HEK293T (cell line): ENCODE results near the gene FNDC3B.

Source experiments
- CTCF ChIA-PET: fragments of 350-600 bp; formaldehyde crosslinking; extraction: SDS; loops from one replicate; lab custom pipeline; 2021; ENCODE audit warnings: antibody characterized with exemption, inconsistent platforms; lab: Yijun Ruan, JAX
- POLR2A ChIA-PET: fragments of 350-600 bp; formaldehyde crosslinking; extraction: SDS; loops from one replicate; lab custom pipeline; 2020; ENCODE audit warnings: antibody characterized with exemption, inconsistent platforms; lab: Yijun Ruan, JAX
- DNase-seq: peaks from one replicate; pipeline ENCODE4 v3.0.0; 2012; ENCODE audit warnings: mixed read lengths; ENCODE audit errors: extremely low spot score
- ARNT ChIP-seq: fragments of 450-650 bp; IDR thresholded peaks from 2 replicates; pipeline ENCODE4 v1.6.1; 2017; ENCODE audit warnings: mild to moderate bottlenecking
- BHLHE40 ChIP-seq: fragments of 450-650 bp; IDR thresholded peaks from 2 replicates; pipeline ENCODE4 v1.6.1; 2016; ENCODE audit warnings: mild to moderate bottlenecking, moderate library complexity, borderline replicate concordance
- CTBP1 ChIP-seq: fragments of 450-650 bp; IDR thresholded peaks from 2 replicates; pipeline ENCODE4 v1.6.1; 2016; ENCODE audit warnings: borderline replicate concordance
- ELF4 ChIP-seq: fragments of 450-650 bp; IDR thresholded peaks from 2 replicates; pipeline ENCODE4 v1.6.1; 2017; ENCODE audit warnings: antibody characterized with exemption
- FOXA1 ChIP-seq: fragments of 450-650 bp; IDR thresholded peaks from 2 replicates; pipeline ENCODE4 v1.6.1; 2016; ENCODE audit warnings: mild to moderate bottlenecking
- FOXK2 ChIP-seq: fragments of 450-650 bp; IDR thresholded peaks from 2 replicates; pipeline ENCODE4 v1.6.1; 2016; ENCODE audit warnings: mild to moderate bottlenecking
- FOXM1 ChIP-seq: fragments of 450-650 bp; IDR thresholded peaks from 2 replicates; pipeline ENCODE4 v1.6.1; 2017; ENCODE audit warnings: mild to moderate bottlenecking, borderline replicate concordance
- HDGF ChIP-seq: fragments of 450-650 bp; IDR thresholded peaks from 2 replicates; pipeline ENCODE4 v1.6.1; 2017; ENCODE audit warnings: antibody characterized with exemption, borderline replicate concordance
- L3MBTL2 ChIP-seq: fragments of 450-650 bp; conservative IDR thresholded peaks from 2 replicates; pipeline ENCODE4 v1.6.1; 2016; ENCODE audit warnings: mild to moderate bottlenecking
- LEF1 ChIP-seq: fragments of 450-650 bp; IDR thresholded peaks from 2 replicates; pipeline ENCODE4 v1.6.1; 2017; ENCODE audit warnings: mild to moderate bottlenecking, borderline replicate concordance
- NFRKB ChIP-seq: fragments of 450-650 bp; IDR thresholded peaks from 2 replicates; pipeline ENCODE4 v1.6.1; 2016; ENCODE audit warnings: mild to moderate bottlenecking, moderate library complexity
- SP1 ChIP-seq: fragments of 450-650 bp; IDR thresholded peaks from 2 replicates; pipeline ENCODE4 v1.6.1; 2017
- SUZ12 ChIP-seq: fragments of 450-650 bp; IDR thresholded peaks from 2 replicates; pipeline ENCODE4 v1.6.1; 2016; ENCODE audit warnings: mild to moderate bottlenecking
- TARDBP ChIP-seq: fragments of 450-650 bp; IDR thresholded peaks from 2 replicates; pipeline ENCODE4 v1.6.1; 2016
- ZNF384 ChIP-seq: fragments of 450-650 bp; IDR thresholded peaks from 2 replicates; pipeline ENCODE4 v1.6.1; 2016
- TF ChIP-seq, protein P1 (sequence below): fragments of 450-650 bp; IDR thresholded peaks from 2 replicates; pipeline ENCODE4 v1.6.1; 2016

The FNDC3B gene

GRCh38 chr3:172132721-172133311 is 93.4 kb downstream of the FNDC3B start:
- POLR2A ChIA-PET, result no interaction called here

GRCh38 chr3:172133838-172134237 is 94.5 kb downstream of the FNDC3B start:
- no peak for TF ChIP-seq FOXM1
- TF ChIP-seq HDGF, result no peak
- no peak for TF ChIP-seq L3MBTL2
- no peak for TF ChIP-seq LEF1
- TF ChIP-seq ZNF384, result no peak
- TF ChIP-seq SUZ12, result no peak
- TF ChIP-seq CTBP1, result no peak
- TF ChIP-seq, protein P1, sequence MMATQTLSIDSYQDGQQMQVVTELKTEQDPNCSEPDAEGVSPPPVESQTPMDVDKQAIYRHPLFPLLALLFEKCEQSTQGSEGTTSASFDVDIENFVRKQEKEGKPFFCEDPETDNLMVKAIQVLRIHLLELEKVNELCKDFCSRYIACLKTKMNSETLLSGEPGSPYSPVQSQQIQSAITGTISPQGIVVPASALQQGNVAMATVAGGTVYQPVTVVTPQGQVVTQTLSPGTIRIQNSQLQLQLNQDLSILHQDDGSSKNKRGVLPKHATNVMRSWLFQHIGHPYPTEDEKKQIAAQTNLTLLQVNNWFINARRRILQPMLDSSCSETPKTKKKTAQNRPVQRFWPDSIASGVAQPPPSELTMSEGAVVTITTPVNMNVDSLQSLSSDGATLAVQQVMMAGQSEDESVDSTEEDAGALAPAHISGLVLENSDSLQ, result no peak
- no peak for TF ChIP-seq NFRKB
- TF ChIP-seq FOXK2, result no peak
- TF ChIP-seq SP1, result no peak
- no peak for TF ChIP-seq FOXA1
- TF ChIP-seq ARNT, result no peak
- TF ChIP-seq BHLHE40, result no peak
- no peak for TF ChIP-seq TARDBP
- no peak for DNase-seq
- ChIA-PET POLR2A (no interaction called here), CTCF (no interaction called here)

More at GRCh38 chr3:172132721-172133311, 93.4 kb downstream of the FNDC3B start:
- CTCF ChIA-PET, result no interaction called here
- TF ChIP-seq, protein P1, result no peak
- TF ChIP-seq SUZ12, result no peak
- TF ChIP-seq HDGF, result no peak
- no peak for TF ChIP-seq L3MBTL2
- TF ChIP-seq BHLHE40, result no peak
- TF ChIP-seq NFRKB, result no peak
- TF ChIP-seq FOXK2, result no peak
- no peak for TF ChIP-seq CTBP1
- TF ChIP-seq ZNF384, result no peak
- TF ChIP-seq ARNT, result no peak
- no peak for TF ChIP-seq FOXA1
- TF ChIP-seq LEF1, result no peak
- TF ChIP-seq ELF4, result no peak
- no peak for TF ChIP-seq SP1
- TF ChIP-seq TARDBP, result no peak
- TF ChIP-seq FOXM1, result no peak
- no peak for DNase-seq

- POLR2A ChIA-PET, result no interaction called here
- CTCF ChIA-PET, result no interaction called here
- TF ChIP-seq, protein P1, result no peak
- TF ChIP-seq CTBP1, result no peak
- no peak for TF ChIP-seq L3MBTL2
- TF ChIP-seq SUZ12, result no peak
- no peak for TF ChIP-seq ELF4
- no peak for TF ChIP-seq FOXM1
- no peak for TF ChIP-seq LEF1
- no peak for TF ChIP-seq BHLHE40
- TF ChIP-seq FOXA1, result no peak
- TF ChIP-seq ZNF384, result no peak
- TF ChIP-seq SP1, result no peak
- no peak for TF ChIP-seq NFRKB
- no peak for DNase-seq
These were observed 95.0 kb downstream of the FNDC3B start for GRCh38 chr3:172134352-172134751.

DNA sequence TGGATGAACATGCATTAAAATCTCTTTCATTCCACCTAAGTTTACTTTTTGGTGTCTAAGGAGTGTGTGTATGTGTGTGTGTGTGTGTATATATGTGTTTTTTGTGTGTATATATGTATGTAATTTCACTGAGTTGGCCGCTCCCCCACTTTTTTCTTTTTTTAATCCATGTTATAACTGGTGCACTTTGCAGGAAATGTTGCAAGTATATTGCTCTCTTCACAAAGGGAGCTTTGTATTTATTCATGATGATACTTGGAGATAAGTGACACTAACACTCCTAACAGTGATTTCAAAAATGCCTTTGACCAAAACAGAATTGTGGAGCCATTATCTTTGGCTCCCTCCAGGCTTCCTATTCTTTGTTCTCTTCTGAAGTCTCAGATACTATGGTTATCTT is 95.8 kb downstream of the FNDC3B start:
- CTCF ChIA-PET, result no interaction called here
- POLR2A ChIA-PET, result no interaction called here
- DNase-seq, result no peak
- TF ChIP-seq ARNT, result no peak
- TF ChIP-seq TARDBP, result no peak
- no peak for TF ChIP-seq NFRKB
- no peak for TF ChIP-seq L3MBTL2
- no peak for TF ChIP-seq BHLHE40
- TF ChIP-seq FOXK2, result no peak
- TF ChIP-seq ELF4, result no peak
- TF ChIP-seq FOXA1, result no peak
- no peak for TF ChIP-seq SUZ12
- TF ChIP-seq FOXM1, result no peak
- TF ChIP-seq, protein P1, result no peak
- no peak for TF ChIP-seq ZNF384
- TF ChIP-seq HDGF, result no peak
- no peak for TF ChIP-seq SP1
- TF ChIP-seq LEF1, result no peak
- no peak for TF ChIP-seq CTBP1

DNA sequence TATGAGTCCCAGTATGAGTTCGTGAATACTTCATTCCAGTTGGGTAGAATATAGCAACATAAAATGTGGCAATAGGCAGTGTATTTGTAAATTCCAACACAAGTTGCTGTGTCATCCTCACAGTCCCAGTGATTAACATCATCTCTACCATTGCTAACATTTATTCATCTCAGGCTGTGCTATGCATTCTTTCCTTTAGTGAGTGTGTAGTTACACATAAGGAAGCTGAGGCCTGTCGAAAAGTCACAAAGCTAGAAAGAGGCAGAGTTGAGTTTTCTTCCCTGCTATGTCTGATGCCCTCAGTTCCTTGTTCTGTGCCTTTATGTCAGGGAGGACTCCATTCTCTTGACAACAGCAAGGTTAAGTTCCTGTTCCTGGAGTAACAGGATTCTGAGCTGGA is 96.4 kb downstream of the FNDC3B start:
- TF ChIP-seq BHLHE40 (no peak), HDGF (no peak), ARNT (no peak), FOXK2 (no peak), TARDBP (no peak)
- POLR2A ChIA-PET, result no interaction called here
- CTCF ChIA-PET, result no interaction called here
- DNase-seq, result no peak
